NB4 (cell line): ENCODE data around the gene RTN4RL2.

Experiments used
- MYC ChIP-seq: IDR thresholded peaks from 2 replicates; pipeline ENCODE4 v1.6.1; 2011; ENCODE audit warnings: low read depth, low read length
- POLR2A ChIP-seq: IDR thresholded peaks from 2 replicates; pipeline ENCODE4 v1.6.1; 2011; ENCODE audit warnings: mild to moderate bottlenecking; ENCODE audit not compliant: insufficient read length; ENCODE audit errors: extremely low read depth
- TF ChIP-seq, protein P1 (sequence below): IDR thresholded peaks from one replicate; pipeline ENCODE4 v1.5.1; 2012; ENCODE audit warnings: low read depth, low read length
- TF ChIP-seq, protein P2 (sequence below): IDR thresholded peaks from 2 replicates; pipeline ENCODE4 v1.6.1; 2011; ENCODE audit warnings: low read depth, low read length

DNA sequence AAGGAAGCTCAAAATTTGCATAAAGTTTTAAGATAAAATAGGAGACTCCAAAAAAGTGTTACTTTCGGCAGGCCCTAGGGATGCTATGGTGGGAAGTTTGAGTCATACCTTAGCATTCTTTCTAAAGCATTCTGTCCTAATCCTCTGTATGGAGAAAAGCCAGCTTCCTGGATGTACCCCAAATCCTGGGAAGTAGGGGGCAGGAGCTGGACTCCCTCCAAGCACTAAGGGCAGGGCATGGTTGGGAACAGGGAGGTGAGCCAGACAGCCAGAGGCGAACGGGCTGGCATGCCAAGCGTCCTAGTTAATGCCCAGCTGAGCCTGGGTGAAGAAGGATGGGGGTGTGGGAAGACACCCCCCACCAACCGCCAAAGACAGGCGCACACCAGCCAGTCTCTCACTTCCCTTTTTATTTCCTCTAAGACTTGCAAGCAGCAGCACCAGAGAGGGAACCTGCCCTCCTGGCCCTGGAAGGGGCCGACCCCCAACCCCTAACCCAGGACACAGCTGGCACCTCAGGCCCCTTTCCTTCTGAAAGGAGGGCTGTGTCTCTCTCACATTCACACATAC is 23.9 kb downstream of the RTN4RL2 start:
- TF ChIP-seq, protein P1, sequence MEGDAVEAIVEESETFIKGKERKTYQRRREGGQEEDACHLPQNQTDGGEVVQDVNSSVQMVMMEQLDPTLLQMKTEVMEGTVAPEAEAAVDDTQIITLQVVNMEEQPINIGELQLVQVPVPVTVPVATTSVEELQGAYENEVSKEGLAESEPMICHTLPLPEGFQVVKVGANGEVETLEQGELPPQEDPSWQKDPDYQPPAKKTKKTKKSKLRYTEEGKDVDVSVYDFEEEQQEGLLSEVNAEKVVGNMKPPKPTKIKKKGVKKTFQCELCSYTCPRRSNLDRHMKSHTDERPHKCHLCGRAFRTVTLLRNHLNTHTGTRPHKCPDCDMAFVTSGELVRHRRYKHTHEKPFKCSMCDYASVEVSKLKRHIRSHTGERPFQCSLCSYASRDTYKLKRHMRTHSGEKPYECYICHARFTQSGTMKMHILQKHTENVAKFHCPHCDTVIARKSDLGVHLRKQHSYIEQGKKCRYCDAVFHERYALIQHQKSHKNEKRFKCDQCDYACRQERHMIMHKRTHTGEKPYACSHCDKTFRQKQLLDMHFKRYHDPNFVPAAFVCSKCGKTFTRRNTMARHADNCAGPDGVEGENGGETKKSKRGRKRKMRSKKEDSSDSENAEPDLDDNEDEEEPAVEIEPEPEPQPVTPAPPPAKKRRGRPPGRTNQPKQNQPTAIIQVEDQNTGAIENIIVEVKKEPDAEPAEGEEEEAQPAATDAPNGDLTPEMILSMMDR, result no peak
- TF ChIP-seq POLR2A (no peak), MYC (peak; percentile 32; the same call in 1 of the 2 replicates)
- TF ChIP-seq, protein P2, sequence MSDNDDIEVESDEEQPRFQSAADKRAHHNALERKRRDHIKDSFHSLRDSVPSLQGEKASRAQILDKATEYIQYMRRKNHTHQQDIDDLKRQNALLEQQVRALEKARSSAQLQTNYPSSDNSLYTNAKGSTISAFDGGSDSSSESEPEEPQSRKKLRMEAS, result no peak
